Measurements from ENCODE around the gene CRIP3.

GRCh38 chr6:43303751-43304331 is 4.8 kb downstream of the CRIP3 start:
- TF ChIP-seq CTCF (IDR thresholded peaks at IDR 0.05 in 8 of 11, conservative IDR thresholded peaks at IDR 0.05 in 3 of 11), result no peak
- no peak for TF ChIP-seq POLR2A (IDR thresholded peaks at IDR 0.05)
- peak in 1 of 3 donors; percentile 12 for TF ChIP-seq POLR2AphosphoS5 (IDR thresholded peaks at IDR 0.05)
